Mesenchymal stem cell (in vitro differentiated cells and primary cell): ENCODE measurements around the gene ARHGEF1.

Experiments
- DNase-seq: peaks from one replicate; pipeline ENCODE4 v3.0.0-alpha.2; 2013
- H2AFZ ChIP-seq: one replicate; pipeline ENCODE4 v1.6.1; 2013; ENCODE audit warnings: low read depth, mild to moderate bottlenecking, control low read depth, inconsistent platforms, low read length, moderate library complexity
- H2AK5ac ChIP-seq: 2 replicates; pipeline ENCODE4 v1.6.1; 2013; ENCODE audit warnings: low read length, moderate library complexity, mild to moderate bottlenecking, inconsistent platforms; ENCODE audit not compliant: severe bottlenecking
- H2BK120ac ChIP-seq: one replicate; pipeline ENCODE4 v1.6.1; 2013; ENCODE audit warnings: low read depth, mild to moderate bottlenecking, inconsistent platforms, low read length, moderate library complexity
- H2BK12ac ChIP-seq, 2 experiments: one replicate each; pipeline ENCODE4 v1.6.1; 2013; ENCODE audit warnings: inconsistent platforms in 2 of 2, low read length in 2 of 2, mild to moderate bottlenecking in 2 of 2, moderate library complexity in 2 of 2, control low read depth in 1 of 2
- H2BK15ac ChIP-seq: one replicate; pipeline ENCODE4 v1.6.1; 2013; ENCODE audit warnings: mild to moderate bottlenecking, low read depth, inconsistent platforms; ENCODE audit not compliant: poor library complexity, severe bottlenecking
- H2BK5ac ChIP-seq: 2 replicates; pipeline ENCODE4 v1.6.1; 2013; ENCODE audit warnings: low read depth, mild to moderate bottlenecking, low read length, control low read depth, inconsistent platforms; ENCODE audit not compliant: poor library complexity, severe bottlenecking
- H3K14ac ChIP-seq, 2 experiments: one replicate each; pipeline ENCODE4 v1.6.1; 2013; ENCODE audit warnings: inconsistent platforms in 2 of 2, low read length in 2 of 2, control low read depth in 1 of 2, mild to moderate bottlenecking in 1 of 2, moderate library complexity in 1 of 2
- H3K18ac ChIP-seq, 2 experiments: one replicate each; pipeline ENCODE4 v1.6.1; 2013; ENCODE audit warnings: inconsistent platforms in 2 of 2, low read length in 2 of 2, control low read depth in 1 of 2, low read depth in 1 of 2, mild to moderate bottlenecking in 1 of 2
- H3K23ac ChIP-seq, 2 experiments: one replicate each; pipeline ENCODE4 v1.6.1; 2013; ENCODE audit warnings: inconsistent platforms in 2 of 2, low read length in 2 of 2, mild to moderate bottlenecking in 2 of 2, moderate library complexity in 2 of 2, control low read depth in 1 of 2
- H3K27ac ChIP-seq: 2 replicates; pipeline ENCODE4 v1.5.1; 2013; ENCODE audit warnings: mild to moderate bottlenecking, moderate library complexity, low read length, control low read depth, inconsistent platforms; ENCODE audit not compliant: poor library complexity, severe bottlenecking
- H3K27me3 ChIP-seq, 2 experiments: 2 replicates each; pipeline versions ENCODE4 v1.6.1 to v1.7.0; 2013; ENCODE audit warnings: low read length in 2 of 2, mild to moderate bottlenecking in 2 of 2, moderate library complexity in 2 of 2, control low read depth in 1 of 2, inconsistent platforms in 1 of 2; ENCODE audit not compliant: control insufficient read depth in 1 of 2, insufficient read depth in 1 of 2
- H3K36me3 ChIP-seq, 2 experiments: 2 replicates each; pipeline versions ENCODE4 v1.6.1 to v1.7.0; 2013; ENCODE audit warnings: low read length in 2 of 2, control low read depth in 1 of 2, inconsistent platforms in 1 of 2, low read depth in 1 of 2, mild to moderate bottlenecking in 1 of 2; ENCODE audit not compliant: insufficient read depth in 2 of 2, control insufficient read depth in 1 of 2
- H3K4ac ChIP-seq, 2 experiments: one replicate each; pipeline ENCODE4 v1.6.1; 2013; ENCODE audit warnings: inconsistent platforms in 2 of 2, low read length in 2 of 2, mild to moderate bottlenecking in 2 of 2, moderate library complexity in 2 of 2, control low read depth in 1 of 2, low read depth in 1 of 2
- H3K4me1 ChIP-seq: 2 replicates; pipeline ENCODE4 v1.6.1; 2013; ENCODE audit warnings: low read depth, low read length, control low read depth; ENCODE audit not compliant: control insufficient read depth, insufficient read depth
- H3K4me2 ChIP-seq: 2 replicates; pipeline ENCODE4 v1.6.1; 2013; ENCODE audit warnings: low read length, mild to moderate bottlenecking, inconsistent platforms; ENCODE audit not compliant: poor library complexity, severe bottlenecking
- H3K4me3 ChIP-seq, 2 experiments: 2 replicates each; pipeline versions ENCODE4 v1.5.1 to v1.7.0; 2013; ENCODE audit warnings: low read length in 2 of 2, mild to moderate bottlenecking in 2 of 2, control low read depth in 1 of 2, low read depth in 1 of 2; ENCODE audit not compliant: insufficient read depth in 1 of 2
- H3K79me1 ChIP-seq: replicated peaks from 2 replicates; pipeline ENCODE4 v1.6.1; 2013; ENCODE audit warnings: mild to moderate bottlenecking, control low read depth, low read length, inconsistent platforms; ENCODE audit not compliant: poor library complexity, severe bottlenecking
- H3K9ac ChIP-seq: 2 replicates; pipeline ENCODE4 v1.7.0; 2013; ENCODE audit warnings: mild to moderate bottlenecking, low read length, moderate library complexity
- H3K9me3 ChIP-seq: 2 replicates; pipeline ENCODE4 v1.7.0; 2013; ENCODE audit warnings: mild to moderate bottlenecking, low read length; ENCODE audit not compliant: control insufficient read depth
- H4K8ac ChIP-seq: one replicate; pipeline ENCODE4 v1.6.1; 2013; ENCODE audit warnings: inconsistent platforms, mild to moderate bottlenecking, low read length, moderate library complexity
- H4K91ac ChIP-seq: one replicate; pipeline ENCODE4 v1.6.1; 2013; ENCODE audit warnings: mild to moderate bottlenecking, low read length, inconsistent platforms
- WGBS: methylation state at CpG from one replicate; pipeline ENCODE4 v1.1.7; 2013; ENCODE audit warnings: mixed read lengths; 5-methylcytosine and 5-hydroxymethylcytosine counted together

Gene ARHGEF1

DNA sequence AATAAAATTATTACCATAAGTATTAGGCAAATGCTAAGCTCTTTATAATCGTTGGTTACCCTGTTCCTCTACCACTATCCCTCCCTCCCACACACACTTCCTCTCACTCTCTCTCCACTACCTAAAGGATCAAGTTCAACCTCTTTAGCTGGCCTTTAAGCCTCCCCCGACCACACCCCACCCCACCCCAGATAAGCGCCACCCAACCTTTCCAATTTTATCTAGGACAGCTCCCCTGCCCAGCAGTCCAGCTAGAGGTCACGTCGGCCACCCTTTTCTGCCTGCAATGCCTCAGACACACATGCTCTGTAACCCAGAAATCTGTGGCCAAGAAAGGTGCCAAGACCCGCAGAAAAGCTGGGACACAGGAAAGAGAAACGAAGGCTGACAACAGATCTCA lies 39.6 kb upstream of the ARHGEF1 start:
- H3K27me3 ChIP-seq, result peaks cover 15 to 43% of the 10 kb centered on the region in 2 experiments
- no peak overlapping the region for H2BK15ac ChIP-seq
- no peak overlapping the region for H2BK120ac ChIP-seq
- no peak overlapping the region for H3K14ac ChIP-seq
- no peak overlapping the region for H4K8ac ChIP-seq
- 74% methylated on average over 7 of the region's 7 CpGs for WGBS
- H3K79me1 ChIP-seq, result no peaks in the 10 kb centered on the region
- no peak overlapping the region for H3K9ac ChIP-seq
- no peak overlapping the region for H3K4me3 ChIP-seq
- no peak overlapping the region for H3K18ac ChIP-seq
- no peak overlapping the region for H3K23ac ChIP-seq
- no peak overlapping the region for H3K27ac ChIP-seq
- H3K4me2 ChIP-seq, result no peak overlapping the region
- H3K36me3 ChIP-seq, result no peaks in the 10 kb centered on the region
- H3K9me3 ChIP-seq, result no peaks in the 10 kb centered on the region
- H2AFZ ChIP-seq, result no peak overlapping the region
- no peak overlapping the region for H2BK12ac ChIP-seq
- no peak overlapping the region for H3K4ac ChIP-seq
- H3K4me1 ChIP-seq, result no peaks in the 10 kb centered on the region
- H2AK5ac ChIP-seq, result no peak overlapping the region
- H4K91ac ChIP-seq, result no peak overlapping the region
- no peak for DNase-seq
- no peak overlapping the region for H2BK5ac ChIP-seq

DNA sequence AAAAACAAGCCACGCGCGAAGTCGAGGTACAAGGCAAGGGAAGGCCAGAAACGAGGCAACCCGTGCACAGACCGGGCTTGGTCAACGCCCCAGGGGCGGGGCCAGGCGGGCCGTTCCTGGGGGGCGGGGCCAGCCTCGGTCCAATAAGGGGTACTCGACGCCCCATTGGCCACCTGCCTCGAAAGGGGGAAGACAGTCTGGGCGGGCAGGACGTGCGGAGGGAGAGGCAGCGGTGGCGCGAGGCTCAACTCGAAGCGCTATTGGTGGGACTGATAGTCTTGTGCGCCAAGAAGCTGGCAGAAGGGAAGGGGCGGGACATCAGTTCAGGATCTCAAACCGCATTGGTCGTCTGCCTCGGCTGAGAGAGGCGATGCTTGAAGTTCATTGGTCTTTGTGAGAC lies 38.4 kb upstream of the ARHGEF1 start, which contains the start of gene LYPD4:
TSS of gene LYPD4 (minus strand) at position 83 of the 400 bp plus-strand sequence. CDS start 5,398 bp downstream, outside the sequence.
- Histone ChIP-seq H3K18ac (no peak within 1 kb of the TSS), H2BK12ac (no peak within 1 kb of the TSS), H3K79me1 (no peaks in the 10 kb centered on the region), H3K4me1 (no peaks in the 10 kb centered on the region), H2BK15ac (no peak within 1 kb of the TSS), H3K23ac (no peak within 1 kb of the TSS), H3K27me3 (peaks cover 13 to 45% of the 10 kb centered on the region in 2 experiments), H3K4me3 (no peak within 1 kb of the TSS), H3K9me3 (no peaks in the 10 kb centered on the region), H3K14ac (peak within 1 kb of the TSS in 1 of 2 experiments; percentile 12), H3K36me3 (no peaks in the 10 kb centered on the region), H2AFZ (no peak within 1 kb of the TSS), H3K9ac (no peak within 1 kb of the TSS), H3K27ac (no peak within 1 kb of the TSS), H2BK120ac (no peak within 1 kb of the TSS), H2BK5ac (no peak within 1 kb of the TSS), H2AK5ac (no peak within 1 kb of the TSS), H4K8ac (no peak within 1 kb of the TSS), H3K4me2 (no peak within 1 kb of the TSS), H3K4ac (no peak within 1 kb of the TSS), H4K91ac (no peak within 1 kb of the TSS)
- DNase-seq, result no peak
- 84% methylated on average over 30 of the region's 30 CpGs for WGBS

DNA sequence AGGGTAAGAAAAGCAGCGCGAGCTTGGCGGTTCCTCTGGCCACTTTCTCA lies 38.2 kb upstream of the ARHGEF1 start, which contains the start of gene DMRTC2:
TSS of gene DMRTC2 (plus strand) at position 42 of the 50 bp plus-strand sequence. CDS start 2,387 bp downstream, outside the sequence.
- Histone ChIP-seq H2AFZ (no peak within 1 kb of the TSS), H3K9ac (no peak within 1 kb of the TSS), H2BK15ac (no peak within 1 kb of the TSS), H3K9me3 (no peaks in the 10 kb centered on the region), H3K14ac (peak within 1 kb of the TSS in 1 of 2 experiments; percentile 12), H3K18ac (no peak within 1 kb of the TSS), H4K8ac (no peak within 1 kb of the TSS), H3K23ac (no peak within 1 kb of the TSS), H3K27ac (no peak within 1 kb of the TSS), H3K27me3 (peaks cover 13 to 44% of the 10 kb centered on the region in 2 experiments), H3K4me2 (no peak within 1 kb of the TSS), H3K4me3 (no peak within 1 kb of the TSS), H2BK120ac (no peak within 1 kb of the TSS), H2BK12ac (no peak within 1 kb of the TSS), H2BK5ac (no peak within 1 kb of the TSS), H2AK5ac (no peak within 1 kb of the TSS), H3K79me1 (no peaks in the 10 kb centered on the region), H3K4me1 (no peaks in the 10 kb centered on the region), H3K36me3 (no peaks in the 10 kb centered on the region), H3K4ac (no peak within 1 kb of the TSS), H4K91ac (no peak within 1 kb of the TSS)
- 89% methylated on average over 3 of the region's 3 CpGs for WGBS
- DNase-seq, result no peak

DNA sequence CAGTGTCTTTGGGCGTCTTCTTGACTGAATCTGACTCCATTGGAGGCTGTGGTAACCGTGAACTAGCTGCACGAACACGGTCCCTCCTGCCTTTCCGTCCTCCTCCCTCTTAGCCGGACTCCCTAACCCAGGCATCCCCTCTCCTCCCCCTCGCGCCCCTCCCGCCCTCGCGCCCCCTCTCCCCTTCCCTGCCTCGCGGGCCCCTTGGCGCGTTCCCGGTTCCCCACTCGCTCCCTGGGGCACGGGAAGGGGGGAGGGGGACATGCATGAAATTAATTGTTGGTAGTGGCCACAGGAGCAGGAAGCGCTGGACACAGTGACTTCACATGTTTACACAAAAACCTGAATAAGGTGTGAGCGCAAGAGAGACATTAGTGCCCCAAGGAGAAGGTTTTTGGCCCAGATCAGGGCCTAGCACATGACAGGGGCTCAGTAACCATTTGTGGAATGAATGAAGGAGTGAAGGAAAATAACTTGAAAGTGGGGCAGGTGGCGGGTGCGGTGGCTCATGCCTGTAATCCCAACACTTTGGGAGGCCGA lies 37.9 kb upstream of the ARHGEF1 start:
- Histone ChIP-seq H3K36me3 (no peaks in the 10 kb centered on the region), H3K23ac (no peak overlapping the region), H3K18ac (no peak overlapping the region), H4K91ac (no peak overlapping the region), H2AK5ac (no peak overlapping the region), H2BK15ac (no peak overlapping the region), H3K14ac (peak overlapping the region in 1 of 2 experiments; percentile 12), H3K4me3 (no peak overlapping the region), H2BK5ac (no peak overlapping the region), H2BK12ac (no peak overlapping the region), H3K27ac (no peak overlapping the region), H3K4me2 (no peak overlapping the region), H4K8ac (no peak overlapping the region), H3K79me1 (no peaks in the 10 kb centered on the region), H3K9me3 (no peaks in the 10 kb centered on the region), H2BK120ac (no peak overlapping the region), H2AFZ (no peak overlapping the region), H3K4ac (no peak overlapping the region), H3K27me3 (peaks cover 13 to 46% of the 10 kb centered on the region in 2 experiments), H3K4me1 (no peaks in the 10 kb centered on the region), H3K9ac (no peak overlapping the region)
- WGBS, result 92% methylated on average over 21 of the region's 23 CpGs
- no peak for DNase-seq
